ENCODE measurements around the gene ZNF609.

Gene ZNF609

GRCh38 chr15:64681424-64682024, 221.1 kb downstream of the ZNF609 start:
- no peak overlapping the region for H3K27ac ChIP-seq
- peak; percentile 94 for TF ChIP-seq CTCF (conservative IDR thresholded peaks at IDR 0.05)

- no peak overlapping the region for H3K27ac ChIP-seq
- no peak for TF ChIP-seq CTCF (conservative IDR thresholded peaks at IDR 0.05)
Measured at GRCh38 chr15:64682255-64682654, 221.9 kb downstream of the ZNF609 start.

- no peak overlapping the region for H3K27ac ChIP-seq
- no peak for TF ChIP-seq CTCF (conservative IDR thresholded peaks at IDR 0.05)
Measured at GRCh38 chr15:64683378-64683777, 223.0 kb downstream of the ZNF609 start.

GRCh38 chr15:64685230-64685888, 225.0 kb downstream of the ZNF609 start:
- H3K27ac ChIP-seq = no peak overlapping the region
- no peak for TF ChIP-seq CTCF (conservative IDR thresholded peaks at IDR 0.05)

GRCh38 chr15:64686130-64686735, 225.9 kb downstream of the ZNF609 start:
- no peak overlapping the region for H3K27ac ChIP-seq
- peak; percentile 93 for TF ChIP-seq CTCF (conservative IDR thresholded peaks at IDR 0.05)

GRCh38 chr15:64687172-64687571, 226.8 kb downstream of the ZNF609 start:
- no peak for TF ChIP-seq CTCF (conservative IDR thresholded peaks at IDR 0.05)

GRCh38 chr15:64687688-64688087, 227.3 kb downstream of the ZNF609 start:
- H3K27ac ChIP-seq = 0 out of 2 replicates have a peak overlapping the region, but pooled peaks have one; percentile 6
- no peak for TF ChIP-seq CTCF (conservative IDR thresholded peaks at IDR 0.05)

More at GRCh38 chr15:64687172-64687571, 226.8 kb downstream of the ZNF609 start:
- no peak overlapping the region for H3K27ac ChIP-seq
